NCI-H446 treated with DMSO at 0.1 percent for 48 hours (cell line): ENCODE results near the gene SSRP1.
"Not testable (repeated sequence)": the region's sequence is repeated elsewhere in the genome, so short reads cannot be mapped to it uniquely, and the experiment has no call there.

ENCODE experiments used
- DNase-seq: peaks from one replicate; lab custom pipeline; 2025; lab: John Stamatoyannopoulos, UW

The SSRP1 gene

GRCh38 chr11:57300785-57301184, 34.9 kb downstream of the SSRP1 start:
- DNase-seq = no peak

DNA sequence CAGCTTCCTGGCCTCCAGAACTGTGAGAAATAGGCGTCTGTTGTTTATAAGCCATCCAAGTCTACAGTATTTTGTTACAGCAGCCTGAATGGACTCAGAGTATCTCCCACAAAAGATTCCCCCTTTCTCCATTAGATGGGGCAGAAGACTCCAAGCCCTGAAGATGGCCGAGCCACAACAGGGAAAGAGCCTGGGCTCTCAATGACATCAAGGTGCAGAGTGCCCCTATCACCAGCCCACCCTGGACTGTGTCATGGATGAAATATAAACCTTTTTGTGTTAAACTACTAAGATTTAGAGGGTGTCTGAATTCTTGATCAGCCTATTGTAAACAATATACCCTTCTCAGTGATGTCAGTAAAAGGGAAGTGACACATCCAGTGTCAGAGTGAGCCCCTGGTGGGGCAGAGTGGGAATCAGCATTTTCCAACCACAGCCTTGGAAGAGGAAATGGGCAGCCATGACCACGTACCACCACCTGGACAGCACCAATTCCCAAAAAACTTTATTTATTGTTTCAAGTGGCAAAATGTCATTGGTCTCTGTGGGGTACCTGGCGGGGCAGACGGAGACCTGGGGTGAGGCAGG, 36.4 kb downstream of the SSRP1 start:
- DNase-seq = no peak

GRCh38 chr11:57297221-57297620, 38.5 kb downstream of the SSRP1 start:
- no peak for DNase-seq

- DNase-seq = not testable (repeated sequence)
Measured at GRCh38 chr11:57296205-57296604, 39.5 kb downstream of the SSRP1 start.

DNA sequence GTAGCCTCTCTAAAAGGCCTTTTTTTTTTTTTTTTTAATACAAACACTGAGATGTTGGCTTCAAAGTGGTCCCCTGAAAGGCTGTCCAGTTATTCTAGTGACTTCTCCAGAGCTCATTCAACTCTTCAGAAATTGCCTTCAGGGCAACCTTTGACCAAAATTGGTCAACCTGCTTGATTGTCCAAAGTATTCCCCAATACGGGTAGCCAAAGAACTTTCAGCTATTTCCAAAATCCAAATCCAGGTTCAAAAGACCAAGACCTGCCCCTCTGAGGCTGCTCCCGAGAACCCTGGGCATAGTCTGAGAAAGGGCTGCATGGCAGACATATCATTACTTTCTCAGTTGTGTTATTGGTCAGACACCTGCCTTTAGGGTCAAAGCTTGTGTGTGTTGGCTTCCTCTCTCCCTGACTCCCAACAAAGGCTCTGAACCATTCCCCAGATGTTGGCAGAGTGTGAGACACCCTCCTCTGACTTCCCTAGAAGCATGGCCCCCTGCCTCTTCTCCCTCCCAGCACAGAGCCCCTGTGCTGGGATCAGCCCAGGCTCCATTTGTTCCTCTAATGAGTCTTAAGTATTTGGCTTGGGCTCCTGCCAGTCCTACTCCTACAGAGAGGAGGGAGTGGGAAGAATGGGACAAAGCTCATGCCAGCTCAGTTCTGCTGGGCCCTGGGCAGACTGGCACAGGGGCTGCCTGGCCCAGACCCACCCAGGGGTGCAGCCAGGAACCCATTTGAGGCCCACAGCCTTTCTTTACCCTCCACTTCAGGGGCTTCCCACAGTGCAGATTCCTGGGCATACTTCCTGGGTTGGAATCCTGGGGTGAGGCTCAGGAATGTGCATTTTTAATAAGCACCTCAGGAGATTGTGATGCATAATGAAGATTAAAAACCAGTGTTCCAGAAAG, 41.2 kb downstream of the SSRP1 start:
- DNase-seq = peak; percentile 61

- no peak for DNase-seq
Measured at GRCh38 chr11:57290288-57290687, 45.4 kb downstream of the SSRP1 start.

GRCh38 chr11:57288771-57289579, 46.7 kb downstream of the SSRP1 start:
- no peak for DNase-seq

- no peak for DNase-seq
Measured at GRCh38 chr11:57287884-57288283, 47.8 kb downstream of the SSRP1 start.

GRCh38 chr11:57283231-57283990, 52.3 kb downstream of the SSRP1 start:
- DNase-seq = no peak

- DNase-seq = not testable (repeated sequence)
Measured at GRCh38 chr11:57281546-57281945, 54.1 kb downstream of the SSRP1 start.

GRCh38 chr11:57279116-57279515, 56.6 kb downstream of the SSRP1 start:
- DNase-seq = no peak

- DNase-seq = no peak
Measured at GRCh38 chr11:57278721-57279095, 57.0 kb downstream of the SSRP1 start.

- peak; percentile 34 for DNase-seq
Measured at GRCh38 chr11:57277845-57278720, 57.6 kb downstream of the SSRP1 start.

DNA sequence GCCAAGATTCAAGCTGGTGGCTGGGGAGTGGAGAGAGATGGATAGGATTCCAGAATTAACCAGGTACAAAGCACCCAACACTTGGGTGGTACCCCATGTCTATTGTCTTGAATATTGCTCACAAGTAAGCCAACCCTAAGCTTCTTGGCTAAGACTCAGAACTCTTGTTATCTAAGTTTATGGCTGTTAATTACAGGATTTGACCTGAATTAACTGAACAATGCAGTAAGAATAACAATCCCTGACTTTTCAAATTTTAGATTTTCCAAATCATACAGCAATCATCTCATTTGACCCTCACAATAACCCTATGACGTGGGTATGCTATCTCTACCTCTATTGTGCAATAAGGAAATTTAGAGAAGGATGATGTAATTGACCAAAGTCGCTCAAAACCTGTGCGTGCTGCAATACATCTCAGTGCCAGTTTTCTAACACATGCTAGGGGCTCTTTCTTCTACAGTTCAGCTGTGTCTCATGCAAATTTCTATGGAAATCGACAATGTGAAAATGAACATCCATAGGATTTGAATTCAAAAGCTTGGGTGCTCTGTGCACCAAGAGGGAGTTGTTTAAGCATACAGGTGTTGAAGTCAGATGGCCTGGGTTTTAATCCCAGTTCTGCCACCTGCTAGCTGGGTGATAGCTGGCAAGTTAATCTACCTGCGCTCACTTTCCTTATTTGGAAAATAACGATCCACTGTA, 58.6 kb downstream of the SSRP1 start:
- no peak for DNase-seq

DNA sequence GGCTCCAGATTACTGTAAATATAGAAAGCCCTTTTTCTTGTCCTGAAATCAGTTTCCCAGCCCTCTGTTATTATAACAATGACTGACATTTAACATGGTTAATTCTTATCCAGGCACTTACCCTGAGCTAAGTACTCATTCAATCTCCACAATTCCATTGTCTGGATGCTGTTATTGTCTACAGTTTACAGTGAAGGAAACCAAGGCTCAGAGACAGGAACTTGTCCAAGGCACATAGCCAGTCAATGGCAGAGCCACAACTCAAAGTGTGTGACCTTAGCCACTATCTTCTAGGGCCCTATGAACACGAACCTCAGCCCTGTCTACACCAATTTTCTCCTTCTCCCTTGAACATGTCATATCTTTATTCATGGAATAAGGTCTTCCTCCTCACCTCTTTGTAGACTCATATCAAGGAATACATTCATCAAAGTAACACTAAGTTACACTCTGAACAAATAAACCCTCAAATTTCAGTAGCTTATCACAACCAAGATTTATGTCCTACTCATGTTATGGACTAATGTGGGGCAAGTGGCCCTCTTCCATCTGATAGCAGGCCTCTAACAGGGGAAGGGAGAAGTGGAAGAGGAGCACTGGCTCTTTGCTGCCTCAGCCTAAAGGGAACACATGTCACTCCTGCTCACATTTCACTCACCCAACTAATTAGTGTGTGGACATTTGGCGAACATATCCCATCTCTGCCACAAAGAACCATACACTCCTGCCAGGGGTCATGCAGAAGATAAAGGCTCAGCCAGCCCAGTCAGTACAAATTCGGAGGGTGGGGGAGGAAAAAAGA, 59.3 kb downstream of the SSRP1 start:
- DNase-seq = no peak
